Natural killer cell (primary cell): ENCODE data around the gene OSBP. TPM values are rescaled to one million over a fixed set of nuclear protein-coding genes. Genes with fewer than 3 reads are reported as not detected.
A peak's percentile ranks its signal among the peaks of the same experiment; 100 is the strongest.

Experiments
- ATAC-seq, 3 donors: fragments of 150-1000 bp in 2 of 3; fragments of 200-7000 bp in 1 of 3; cut with Tn5 transposase; 1 replicate in 1 of 3; 2 replicates in 2 of 3; pipeline ENCODE4 v1.10.0; 2021; ENCODE audit warnings: mild to moderate bottlenecking in 2 of 3, moderate library complexity in 2 of 3
- DNase-seq, 2 donors: peaks; one replicate each; pipeline versions ENCODE4 v3.0.0 to v3.0.0-alpha.2; 2013 to 2021; ENCODE audit warnings: mixed read lengths in 1 of 2
- H3K27ac ChIP-seq: one replicate; pipeline ENCODE4 v1.5.1; 2013; ENCODE audit warnings: mild to moderate bottlenecking, low read length
- H3K27me3 ChIP-seq: one replicate; pipeline ENCODE4 v1.6.1; 2013; ENCODE audit warnings: low read length; ENCODE audit not compliant: control insufficient read depth, insufficient read depth
- H3K36me3 ChIP-seq: one replicate; pipeline ENCODE4 v1.6.1; 2013; ENCODE audit warnings: low read length; ENCODE audit not compliant: control insufficient read depth, insufficient read depth
- H3K4me1 ChIP-seq: one replicate; pipeline ENCODE4 v1.6.1; 2013; ENCODE audit warnings: low read length; ENCODE audit not compliant: control insufficient read depth, insufficient read depth
- H3K4me3 ChIP-seq: one replicate; pipeline ENCODE4 v1.5.1; 2013; ENCODE audit warnings: low read length
- H3K9me3 ChIP-seq: one replicate; pipeline ENCODE4 v1.6.1; 2013; ENCODE audit warnings: low read length; ENCODE audit not compliant: control insufficient read depth, insufficient read depth
- H3K27ac Mint-ChIP-seq, 2 donors: one replicate each; pipeline ENCODE4 v1.8.0; 2022; ENCODE audit warnings: mild to moderate bottlenecking in 2 of 2, mixed read lengths in 2 of 2, moderate library complexity in 1 of 2
- H3K27me3 Mint-ChIP-seq, 2 donors: one replicate each; pipeline ENCODE4 v1.8.0; 2022; ENCODE audit warnings: low read depth in 2 of 2, mixed read lengths in 2 of 2
- H3K36me3 Mint-ChIP-seq: one replicate; pipeline ENCODE4 v1.8.0; 2022; ENCODE audit warnings: mixed read lengths
- H3K4me1 Mint-ChIP-seq, 2 donors: one replicate each; pipeline ENCODE4 v1.8.0; 2022; ENCODE audit warnings: mixed read lengths in 2 of 2
- H3K4me3 Mint-ChIP-seq: one replicate; pipeline ENCODE4 v1.8.0; 2022; ENCODE audit warnings: mild to moderate bottlenecking, moderate library complexity, mixed read lengths
- H3K9me3 Mint-ChIP-seq, 2 donors: one replicate each; pipeline ENCODE4 v1.8.0; 2022; ENCODE audit warnings: mixed read lengths in 2 of 2
- CTCF ChIP-seq: fragments of 200-600 bp; IDR thresholded peaks from one replicate; pipeline ENCODE4 v1.8.0; 2022; ENCODE audit warnings: antibody characterized with exemption
- WGBS: methylation state at CpG from one replicate; pipeline ENCODE4 v1.1.7; 2013; ENCODE audit warnings: missing lambda C conversion rate; ENCODE audit not compliant: insufficient coverage; 5-methylcytosine and 5-hydroxymethylcytosine counted together
- intact Hi-C: fragments of 100-400 bp; cut with micrococcal nuclease; formaldehyde crosslinking; loops from one replicate; pipeline ENCODE4 v1.14.2; 2022
- total RNA-seq, 4 donors: library from RNA; stranded (reverse); fragments of 120-200 nt in 1 of 4; gene quantifications; one replicate each; pipeline versions ENCODE4 v1.2.3 to v1.2.4, GENCODE V29; 2013 to 2022

OSBP gene
- total RNA-seq, 3 donors from 2014 or later (not counting 1 experiment from before 2014, with no cell fraction given), result 40.5 to 58.5 (median 51.3) TPM

DNA sequence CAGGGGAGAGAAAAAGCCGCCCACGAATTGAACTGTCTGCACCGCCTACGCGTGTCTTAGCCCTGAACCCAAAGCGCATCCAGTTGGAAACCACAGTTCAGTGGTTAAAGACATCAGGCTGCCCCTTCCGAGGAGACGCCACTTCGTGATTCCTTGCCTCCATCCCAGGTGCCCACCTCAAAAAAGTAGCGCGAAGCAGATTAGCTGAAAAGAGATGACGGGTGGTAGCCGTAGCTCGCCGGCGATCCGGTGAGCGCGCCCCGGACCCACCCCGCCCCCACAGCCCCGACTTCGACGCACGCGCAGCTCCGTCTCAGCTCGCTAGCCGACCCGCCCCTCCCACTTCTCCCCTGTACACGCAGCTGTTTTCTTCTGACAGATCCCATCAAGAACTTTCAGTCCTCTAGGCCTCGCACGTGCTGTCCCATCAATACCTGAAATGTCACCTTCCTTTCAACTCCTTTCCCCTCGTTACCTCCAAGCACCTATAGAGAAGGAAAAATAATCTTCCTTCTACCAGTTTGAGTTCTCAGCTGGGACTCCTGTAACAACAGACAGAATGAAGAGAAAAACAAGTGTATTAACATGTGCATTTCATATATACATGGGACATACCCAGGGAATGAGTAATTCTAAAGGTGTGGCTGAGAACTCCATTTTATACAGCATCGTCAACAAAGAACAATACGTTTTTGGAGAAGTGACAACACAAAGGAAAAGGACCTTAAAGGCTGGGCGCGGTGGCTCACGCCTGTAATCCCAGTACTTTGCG, 54.7 kb downstream of the OSBP start:
- peaks cover 45% of the 10 kb centered on the region for H3K4me1 ChIP-seq
- WGBS, result 10% methylated on average over 40 of the region's 40 CpGs
- intact Hi-C loops, result loop anchor here (1.0 to 2.0 kb wide), 2 partner anchors 10 to 54 kb away; partner anchors contain the start of gene OSBP

GRCh38 chr11:59560290-59560701, 55.3 kb downstream of the OSBP start:
- Histone ChIP-seq H3K36me3 (no peaks in the 10 kb centered on the region), H3K4me1 (peaks cover 43% of the 10 kb centered on the region), H3K4me3 (peak overlapping the region; percentile 86), H3K9me3 (no peaks in the 10 kb centered on the region), H3K27ac (peak overlapping the region; percentile 59), H3K27me3 (no peaks in the 10 kb centered on the region)
- intact Hi-C loops, result loop anchor here (1.0 to 2.0 kb wide), 2 partner anchors 9 to 55 kb away; partner anchors contain the start of gene OSBP
- Mint-ChIP-seq H3K27ac (peak overlapping the region; percentile 80 to 96), H3K4me3 (peak overlapping the region; percentile 92), H3K9me3 (no peaks in the 10 kb centered on the region), H3K4me1 (peaks cover 45 to 51% of the 10 kb centered on the region in 2 donors), H3K36me3 (no peaks in the 10 kb centered on the region), H3K27me3 (peaks cover 11 to 14% of the 10 kb centered on the region in 2 donors)
- WGBS, result under 1% methylated on average over 18 of the region's 18 CpGs
- no peak for TF ChIP-seq CTCF
- peak; percentile 64 to 80 (median 71) for ATAC-seq
- DNase-seq, result peak; percentile 66 to 91

More for the DNA sequence above, 54.7 kb downstream of the OSBP start:
- Histone ChIP-seq H3K9me3 (no peaks in the 10 kb centered on the region), H3K27ac (peak overlapping the region; percentile 62), H3K4me3 (peak overlapping the region; percentile 86), H3K36me3 (no peaks in the 10 kb centered on the region), H3K27me3 (no peaks in the 10 kb centered on the region)
- DNase-seq, result peak; percentile 60 to 91
- Mint-ChIP-seq H3K4me3 (peak overlapping the region; percentile 92), H3K27ac (peak overlapping the region; percentile 80 to 96), H3K27me3 (peaks cover 10 to 12% of the 10 kb centered on the region in 2 donors), H3K9me3 (no peaks in the 10 kb centered on the region), H3K4me1 (peaks cover 45 to 49% of the 10 kb centered on the region in 2 donors), H3K36me3 (no peaks in the 10 kb centered on the region)
- ATAC-seq, result peak; percentile 77 to 88 (median 79)
- TF ChIP-seq CTCF, result no peak

GRCh38 chr11:59559886-59560285, 55.7 kb downstream of the OSBP start:
- H3K36me3 Mint-ChIP-seq, result no peaks in the 10 kb centered on the region
- ATAC-seq (peak in 2 of 3 donors; percentile 2 to 3), DNase-seq (no peak)
- intact Hi-C loops, result loop anchor here (1.0 to 10.0 kb wide), 3 partner anchors 9 to 245 kb away; partner anchors contain the start of gene OSBP
- H3K27me3 ChIP-seq, result no peaks in the 10 kb centered on the region
- no peak for TF ChIP-seq CTCF
- no peak overlapping the region for H3K27ac ChIP-seq
- no peaks in the 10 kb centered on the region for H3K9me3 Mint-ChIP-seq
- H3K4me3 ChIP-seq, result peak overlapping the region; percentile 86
- H3K4me1 ChIP-seq, result peaks cover 42% of the 10 kb centered on the region
- H3K4me1 Mint-ChIP-seq, result peaks cover 45 to 51% of the 10 kb centered on the region in 2 donors
- no peaks in the 10 kb centered on the region for H3K36me3 ChIP-seq
- H3K27me3 Mint-ChIP-seq, result peaks cover 11 to 14% of the 10 kb centered on the region in 2 donors
- peak overlapping the region; percentile 92 for H3K4me3 Mint-ChIP-seq
- peak overlapping the region; percentile 80 to 96 for H3K27ac Mint-ChIP-seq
- H3K9me3 ChIP-seq, result no peaks in the 10 kb centered on the region
- WGBS, result 69% methylated on average over 8 of the region's 8 CpGs
